HG03432 (cell line): ENCODE measurements around the gene HAPLN1.
"Not testable (repeated sequence)": the region's sequence is repeated elsewhere in the genome, so short reads cannot be mapped to it uniquely, and the experiment has no call there.

ENCODE experiments used
- ATAC-seq: cut with Tn5 transposase; IDR thresholded peaks from one replicate; pipeline ENCODE4 v1.9.1; 2021; ENCODE audit warnings: mild to moderate bottlenecking, moderate library complexity; ENCODE audit not compliant: unreplicated experiment

Gene HAPLN1

GRCh38 chr5:83720836-83721537, at the start of gene HAPLN1:
Gene HAPLN1 (minus strand): TSS chr5:83720855. CDS start chr5:83673523, 47,332 bp downstream.
- ATAC-seq = no peak

GRCh38 chr5:83767409-83767992, 46.8 kb upstream of the HAPLN1 start:
- ATAC-seq = no peak

- no peak for ATAC-seq
Measured at GRCh38 chr5:83764101-83764500, 43.4 kb upstream of the HAPLN1 start.

- ATAC-seq = no peak
Measured at GRCh38 chr5:83760579-83760978, 39.9 kb upstream of the HAPLN1 start.

- no peak for ATAC-seq
Measured at GRCh38 chr5:83752700-83753099, 32.0 kb upstream of the HAPLN1 start.

DNA sequence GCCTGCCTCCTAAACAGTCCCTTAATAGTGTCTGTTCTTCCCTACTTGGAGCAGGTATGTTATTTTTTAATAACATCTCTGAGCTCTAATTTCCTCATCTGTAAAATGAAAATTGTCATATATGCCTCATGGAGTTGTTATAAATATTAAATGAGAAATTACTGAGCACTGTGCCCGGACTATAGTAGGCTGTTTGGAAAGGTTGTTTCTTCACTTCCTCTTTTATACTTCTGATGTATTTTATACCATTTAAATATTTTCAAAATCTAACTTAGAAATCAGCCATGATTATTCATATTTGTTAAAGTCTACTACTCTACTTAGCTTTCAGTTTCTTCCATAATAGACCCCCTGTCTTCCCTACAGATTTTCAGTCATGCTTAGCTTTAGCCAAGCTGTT, 30.5 kb upstream of the HAPLN1 start:
- ATAC-seq = no peak

- ATAC-seq = no peak
Measured at GRCh38 chr5:83750749-83751148, 30.1 kb upstream of the HAPLN1 start.

DNA sequence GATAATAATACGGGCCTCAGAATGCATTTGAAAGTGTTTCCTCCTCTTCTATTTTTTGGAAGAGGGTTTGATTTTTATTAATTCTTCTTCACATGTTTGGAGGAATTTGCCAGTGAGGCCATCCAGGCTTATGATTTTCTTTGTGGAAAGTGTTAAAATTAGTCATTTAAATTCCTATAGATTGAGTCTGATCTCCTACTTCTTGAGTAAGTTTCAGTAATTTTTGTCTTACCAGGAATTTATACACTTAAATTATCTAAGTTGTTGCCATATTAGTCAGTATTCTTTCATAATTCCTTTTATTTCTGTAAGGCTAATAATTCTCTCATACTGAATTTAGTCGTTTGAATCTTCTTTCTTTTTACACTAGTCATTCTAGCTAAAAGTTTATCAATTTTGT, 25.2 kb upstream of the HAPLN1 start:
- no peak for ATAC-seq

- ATAC-seq = no peak
Measured at GRCh38 chr5:83744821-83745220, 24.2 kb upstream of the HAPLN1 start.

- no peak for ATAC-seq
Measured at GRCh38 chr5:83742089-83742488, 21.4 kb upstream of the HAPLN1 start.

GRCh38 chr5:83741571-83741970, 20.9 kb upstream of the HAPLN1 start:
- no peak for ATAC-seq

GRCh38 chr5:83740741-83741140, 20.1 kb upstream of the HAPLN1 start:
- peak; percentile 69 for ATAC-seq

DNA sequence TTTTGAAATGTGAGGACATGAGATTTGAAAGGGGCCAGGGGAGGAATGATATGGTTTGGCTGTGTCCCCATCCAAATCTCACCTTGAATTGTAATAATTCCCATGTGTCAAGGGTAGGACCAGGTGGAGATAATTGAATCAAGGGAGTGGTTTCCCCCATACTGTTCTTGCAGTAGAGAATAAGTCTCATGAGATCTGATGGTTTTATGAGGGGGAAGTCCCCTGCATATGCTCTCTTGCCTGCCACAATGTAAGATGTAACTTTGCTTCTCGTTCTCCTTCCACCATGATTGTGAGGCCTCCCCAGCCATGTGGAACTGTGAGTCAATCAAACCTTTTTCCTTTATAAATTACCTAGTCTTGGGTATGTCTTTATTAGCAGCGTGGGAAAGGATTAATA, 15.5 kb upstream of the HAPLN1 start:
- ATAC-seq = not testable (repeated sequence)

DNA sequence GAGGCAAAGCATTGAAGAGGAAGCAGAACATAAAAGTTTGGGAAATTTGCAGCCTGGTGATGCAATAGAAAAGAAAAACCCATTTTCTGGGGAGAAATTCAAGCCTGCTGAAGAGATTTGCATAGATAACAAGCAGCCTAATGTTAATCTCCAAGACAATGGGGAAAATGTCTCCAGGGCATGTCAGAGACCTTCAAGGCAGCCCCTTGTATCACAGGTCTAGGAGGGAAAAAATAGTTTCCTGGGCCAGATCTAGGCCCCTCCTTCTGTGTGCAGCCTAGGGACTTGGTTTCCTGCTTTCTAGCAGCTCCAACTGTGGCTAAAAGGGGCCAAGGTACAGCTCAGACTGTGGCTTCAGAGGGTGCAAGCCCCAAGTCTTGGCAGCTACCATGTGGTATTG, 14.4 kb upstream of the HAPLN1 start:
- ATAC-seq = not testable (repeated sequence)

GRCh38 chr5:83731638-83732037, 11.0 kb upstream of the HAPLN1 start:
- peak; percentile 67 for ATAC-seq

DNA sequence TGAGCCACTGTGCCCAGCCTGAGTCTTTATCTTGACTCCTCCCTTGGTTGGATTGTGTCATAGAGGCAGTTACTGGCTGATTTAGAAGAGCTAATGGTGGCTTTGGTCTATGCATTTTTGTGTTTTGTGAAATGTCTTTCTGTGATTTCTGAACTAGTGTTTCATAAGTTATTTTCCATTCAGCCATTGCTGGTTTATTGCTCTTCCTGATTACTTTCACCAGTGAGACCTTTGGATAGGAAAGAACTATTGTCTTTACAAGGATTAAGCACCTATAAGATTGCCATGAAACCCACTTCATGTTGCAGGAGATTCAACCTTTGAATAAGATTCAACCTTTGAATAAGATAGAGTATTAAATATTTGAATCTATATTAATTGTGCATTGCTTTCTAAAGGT, 8.7 kb upstream of the HAPLN1 start:
- ATAC-seq = no peak

GRCh38 chr5:83726912-83727311, 6.3 kb upstream of the HAPLN1 start:
- ATAC-seq = no peak

GRCh38 chr5:83724935-83725334, 4.3 kb upstream of the HAPLN1 start:
- no peak for ATAC-seq

GRCh38 chr5:83724001-83724400, 3.3 kb upstream of the HAPLN1 start:
- ATAC-seq = no peak

GRCh38 chr5:83723031-83723430, 2.4 kb upstream of the HAPLN1 start:
- ATAC-seq = no peak

- peak; percentile 87 for ATAC-seq
Measured at GRCh38 chr5:83721953-83722901, 1.6 kb upstream of the HAPLN1 start.
